NB4 (cell line): ENCODE results near the gene THSD4.

Experiments
- CTCF ChIP-seq: IDR thresholded peaks from one replicate; pipeline ENCODE4 v1.5.1; 2012; ENCODE audit warnings: low read depth, low read length
- MAX ChIP-seq: IDR thresholded peaks from 2 replicates; pipeline ENCODE4 v1.6.1; 2011; ENCODE audit warnings: low read depth, low read length
- MYC ChIP-seq: IDR thresholded peaks from 2 replicates; pipeline ENCODE4 v1.6.1; 2011; ENCODE audit warnings: low read depth, low read length
- POLR2A ChIP-seq: IDR thresholded peaks from 2 replicates; pipeline ENCODE4 v1.6.1; 2011; ENCODE audit warnings: mild to moderate bottlenecking; ENCODE audit not compliant: insufficient read length; ENCODE audit errors: extremely low read depth

GRCh38 chr15:71791975-71792374 is 676.7 kb downstream of the THSD4 start:
- TF ChIP-seq POLR2A (no peak), CTCF (no peak), MAX (no peak), MYC (no peak)
